Measurements from ENCODE around the gene FREM2. TPM values are rescaled to one million over a fixed set of nuclear protein-coding genes. Genes with fewer than 3 reads are reported as not detected.
A peak's percentile ranks its signal among the peaks of the same experiment; 100 is the strongest.

Gene FREM2
- total and polyA plus RNA-seq, 2 of the 4 experiments (the other 2 are of a cell fraction): not detected

DNA sequence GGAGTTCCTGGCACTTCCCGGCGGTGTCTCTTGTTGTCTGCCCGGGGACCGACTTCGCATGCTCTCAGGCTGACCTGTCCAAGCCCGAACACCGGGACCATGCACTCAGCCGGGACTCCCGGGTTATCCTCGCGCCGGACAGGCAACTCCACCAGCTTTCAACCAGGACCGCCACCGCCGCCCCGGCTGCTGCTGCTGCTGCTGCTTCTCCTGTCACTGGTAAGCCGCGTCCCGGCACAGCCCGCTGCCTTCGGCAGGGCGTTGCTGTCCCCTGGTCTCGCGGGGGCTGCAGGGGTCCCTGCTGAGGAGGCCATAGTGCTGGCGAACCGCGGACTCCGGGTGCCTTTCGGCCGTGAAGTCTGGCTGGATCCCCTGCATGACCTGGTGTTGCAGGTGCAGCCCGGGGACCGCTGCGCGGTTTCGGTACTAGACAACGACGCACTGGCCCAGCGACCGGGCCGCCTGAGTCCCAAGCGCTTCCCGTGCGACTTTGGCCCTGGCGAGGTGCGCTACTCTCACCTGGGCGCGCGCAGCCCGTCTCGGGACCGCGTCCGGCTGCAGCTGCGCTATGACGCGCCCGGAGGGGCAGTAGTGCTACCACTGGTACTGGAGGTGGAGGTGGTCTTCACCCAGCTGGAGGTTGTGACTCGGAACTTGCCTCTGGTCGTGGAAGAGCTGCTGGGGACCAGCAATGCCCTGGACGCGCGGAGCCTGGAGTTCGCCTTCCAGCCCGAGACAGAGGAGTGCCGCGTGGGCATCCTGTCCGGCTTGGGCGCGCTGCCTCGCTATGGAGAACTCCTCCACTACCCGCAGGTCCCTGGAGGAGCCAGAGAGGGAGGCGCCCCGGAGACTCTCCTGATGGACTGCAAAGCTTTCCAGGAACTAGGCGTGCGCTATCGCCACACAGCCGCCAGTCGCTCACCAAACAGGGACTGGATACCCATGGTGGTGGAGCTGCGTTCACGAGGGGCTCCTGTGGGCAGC lies 661 bp downstream of the FREM2 start (continued):
- no peak for TF ChIP-seq MAZ (IDR thresholded peaks at IDR 0.05; ENCODE audit: borderline replicate concordance, low read depth, low read length)

- Histone ChIP-seq H3K79me1 (ENCODE audit: low read depth in 1 of 2, low read length in 2 of 2) (no peaks in the 10 kb centered on the region), H3K56ac (ENCODE audit: extremely low read depth, insufficient read depth, low read length) (no peak overlapping the region), H4K8ac (ENCODE audit: low read depth in 2 of 2, low read length in 2 of 2) (no peak overlapping the region), H3K23ac (ENCODE audit: low read depth, low read length) (no peak overlapping the region), H4K91ac (ENCODE audit: insufficient read depth, low read depth, low read length) (no peak overlapping the region), H4K20me1 (ENCODE audit: insufficient read depth, low read length) (no peaks in the 10 kb centered on the region), H2BK120ac (ENCODE audit: low read depth, low read length) (no peak overlapping the region), H3K27ac (ENCODE audit: insufficient read depth, low read length) (no peak overlapping the region), H2BK20ac (ENCODE audit: low read depth, low read length) (no peak overlapping the region), H3K9me1 (ENCODE audit: insufficient read depth, low read length) (no peaks in the 10 kb centered on the region), H3K4me1 (ENCODE audit: control insufficient read depth, insufficient read depth, low read length) (no peaks in the 10 kb centered on the region), H2BK15ac (ENCODE audit: low read depth, low read length) (no peak overlapping the region), H2AK5ac (ENCODE audit: low read depth, low read length) (no peak overlapping the region), H3K9ac (ENCODE audit: low read depth, low read length) (no peak overlapping the region), H3K4me2 (ENCODE audit: low read depth, low read length) (no peak overlapping the region), H3K27me3 (ENCODE audit: control insufficient read depth, insufficient read depth, low read length) (peaks cover 13% of the 10 kb centered on the region; the same call in 1 of the 2 replicates), H3K4ac (ENCODE audit: low read depth, low read length) (no peak overlapping the region), H3K36me3 (ENCODE audit: control insufficient read depth, insufficient read depth, low read length) (no peaks in the 10 kb centered on the region), H3K14ac (replicated peaks; ENCODE audit: low read depth, low read length) (no peak overlapping the region), H3K4me3 (ENCODE audit: insufficient read depth, low read depth, low read length) (no peak overlapping the region), H3K18ac (ENCODE audit: low read depth, low read length) (no peak overlapping the region), H3K9me3 (ENCODE audit: control insufficient read depth, insufficient read depth, low read length) (no peaks in the 10 kb centered on the region), H4K5ac (ENCODE audit: low read depth, low read length) (no peak overlapping the region), H2AFZ (replicated peaks; ENCODE audit: low read length, poor library complexity) (peak overlapping the region; percentile 39), H2AK9ac (replicated peaks; ENCODE audit: low read depth, low read length, poor library complexity) (no peak overlapping the region), H2BK5ac (ENCODE audit: low read depth, low read length, poor library complexity, severe bottlenecking) (no peak overlapping the region)
- no peak for ATAC-seq (ENCODE audit: low read depth)
- in situ Hi-C loops (cut with MboI; ENCODE audit: low sequenced_read_pairs): no loop called here
- TF ChIP-seq RFX5 (IDR thresholded peaks at IDR 0.05; ENCODE audit: low read depth, low read length) (no peak), NFE2L2 (IDR thresholded peaks at IDR 0.05; ENCODE audit: low read depth, low read length) (no peak), MAZ (IDR thresholded peaks at IDR 0.05; ENCODE audit: borderline replicate concordance, low read depth, low read length) (no peak), POLR2A (IDR thresholded peaks at IDR 0.05; ENCODE audit: low read depth, low read length) (no peak), RAD21 (IDR thresholded peaks at IDR 0.05; ENCODE audit: low read length) (no peak), CEBPB (IDR thresholded peaks at IDR 0.05; ENCODE audit: low read depth, low read length) (no peak), CTCF (conservative IDR thresholded peaks at IDR 0.05; ENCODE audit: low read depth, low read length) (no peak), ELK1 (IDR thresholded peaks at IDR 0.05; ENCODE audit: borderline replicate concordance, low read depth, low read length) (no peak), SMC3 (IDR thresholded peaks at IDR 0.05; ENCODE audit: low read depth, low read length) (no peak), USF2 (IDR thresholded peaks at IDR 0.05; ENCODE audit: low read depth, low read length) (no peak), BHLHE40 (IDR thresholded peaks at IDR 0.05; ENCODE audit: low read depth, low read length) (no peak), RCOR1 (IDR thresholded peaks at IDR 0.05; ENCODE audit: insufficient replicate concordance, low read length) (no peak)
- ChIA-PET POLR2A (ENCODE audit: unreplicated experiment) (no interaction called here), CTCF (no interaction called here)
- dilution Hi-C loops (cut with HindIII; ENCODE audit: low sequenced_read_pairs, unreplicated experiment): no loop called here
- no TSS peak for BruUV-seq (replicated peaks)
- no peak for DNase-seq
- WGBS, 2 experiments (ENCODE audit: extremely low coverage in 2 of 2, insufficient read length in 1 of 2): 80% methylated on average over 1 of the region's 12 CpGs; no CpG with 5 or more reads in 1 of the 2 experiments
- intact Hi-C loops (cut with micrococcal nuclease): no loop called here
These were observed 1.8 kb downstream of the FREM2 start for GRCh38 chr13:38688674-38689073.

All from IMR-90 (cell line).